Activated naive CD4-positive, alpha-beta T cell treated with anti-CD3 and anti-CD28 coated beads for 36 hours (primary cell): ENCODE results near the gene JHY. TPM values are rescaled to one million over a fixed set of nuclear protein-coding genes. Genes with fewer than 3 reads are reported as not detected.

ENCODE experiments used
- CTCF ChIA-PET: fragments of 350-600 bp; sonication (Branson Sonifier 250); formaldehyde crosslinking; loops from one replicate; lab custom pipeline; 2021; ENCODE audit warnings: antibody characterized with exemption; lab: Charles Lee
- DNase-seq: peaks from one replicate; pipeline ENCODE4 v3.0.0-alpha.2; 2020
- H3K27ac Mint-ChIP-seq: one replicate; pipeline ENCODE4 v1.8.0; 2021; ENCODE audit warnings: mild to moderate bottlenecking, mixed read lengths
- H3K27me3 Mint-ChIP-seq: one replicate; pipeline ENCODE4 v1.8.0; 2021; ENCODE audit warnings: low read depth, mixed read lengths
- H3K36me3 Mint-ChIP-seq: one replicate; pipeline ENCODE4 v1.8.0; 2021; ENCODE audit warnings: low read depth, mixed read lengths
- H3K4me1 Mint-ChIP-seq: one replicate; pipeline ENCODE4 v1.8.0; 2021; ENCODE audit warnings: low read depth, mixed read lengths
- H3K4me3 Mint-ChIP-seq: one replicate; pipeline ENCODE4 v1.8.0; 2021; ENCODE audit warnings: mild to moderate bottlenecking, moderate library complexity, mixed read lengths
- H3K9me3 Mint-ChIP-seq: one replicate; pipeline ENCODE4 v1.8.0; 2021; ENCODE audit warnings: mixed read lengths
- intact Hi-C: fragments of 100-400 bp; cut with micrococcal nuclease; formaldehyde crosslinking; loops from one replicate; pipeline ENCODE4 v1.15.1; 2023
- total RNA-seq, 2 experiments: library from RNA; stranded (reverse); gene quantifications; one replicate each; pipeline ENCODE4 v1.2.3, GENCODE V29; 2021

Gene JHY
- total RNA-seq, 2 experiments from 2014 or later, result 0.89 to 0.98 TPM

DNA sequence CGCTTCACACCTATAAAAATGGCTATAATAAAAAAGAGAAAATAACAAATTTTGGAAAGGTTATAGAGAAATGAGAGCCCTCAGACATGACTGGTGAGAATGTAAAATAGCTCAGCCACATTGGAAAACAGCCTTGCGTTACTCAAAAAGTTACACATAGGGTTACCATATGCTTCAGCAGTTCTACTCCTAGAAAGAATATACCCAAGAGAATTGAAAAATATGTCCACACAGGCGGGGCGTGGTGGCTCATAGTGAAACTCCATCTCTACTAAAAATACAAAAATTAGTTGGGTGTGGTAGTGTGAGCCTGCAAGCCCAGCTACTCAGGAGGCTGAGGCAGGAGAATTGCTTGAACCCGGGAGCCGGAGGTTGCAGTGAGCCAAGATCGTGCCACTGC, 7.6 kb upstream of the JHY start:
- H3K9me3 Mint-ChIP-seq, result no peaks in the 10 kb centered on the region
- CTCF ChIA-PET, result interaction anchor here (0.6 to 3.4 kb wide), 2 partner anchors 11 to 22 kb away, joined by 5 to 12 read pairs; no protein-coding TSS in a partner anchor
- H3K36me3 Mint-ChIP-seq, result no peaks in the 10 kb centered on the region

DNA sequence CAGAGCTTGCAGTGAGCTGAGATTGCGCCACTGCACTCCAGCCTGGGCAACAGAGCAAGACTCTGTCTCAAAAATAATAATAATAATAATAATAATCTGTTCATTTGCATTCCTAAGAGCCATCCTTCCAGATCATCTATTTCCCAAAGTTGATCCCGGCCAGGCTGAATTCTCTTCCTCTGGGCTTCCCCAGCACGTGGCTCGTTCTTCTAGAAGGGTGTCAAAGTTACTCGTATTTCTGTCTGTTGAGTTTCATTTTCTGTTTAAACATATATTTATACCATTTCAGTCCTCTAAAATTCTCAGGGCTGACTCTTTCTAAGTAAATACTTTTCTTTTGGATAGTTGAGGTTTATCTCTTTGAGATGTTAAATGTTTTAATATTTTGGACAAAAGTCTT, 4.8 kb upstream of the JHY start:
- Mint-ChIP-seq H3K27ac (no peak overlapping the region), H3K9me3 (no peaks in the 10 kb centered on the region), H3K4me3 (no peak overlapping the region), H3K36me3 (no peaks in the 10 kb centered on the region), H3K4me1 (peaks cover 13% of the 10 kb centered on the region), H3K27me3 (peaks cover 1% of the 10 kb centered on the region)
- intact Hi-C loops, result no loop called here
- DNase-seq, result no peak
- CTCF ChIA-PET, result interaction anchor here (1.3 to 2.2 kb wide), 2 partner anchors 14 to 143 kb away, joined by 4 to 6 read pairs; no protein-coding TSS in a partner anchor

More for the DNA sequence above, 7.6 kb upstream of the JHY start:
- Mint-ChIP-seq H3K4me1 (peaks cover 3% of the 10 kb centered on the region), H3K27me3 (no peaks in the 10 kb centered on the region), H3K4me3 (no peak overlapping the region), H3K27ac (no peak overlapping the region)
- intact Hi-C loops, result no loop called here
- DNase-seq, result no peak

DNA sequence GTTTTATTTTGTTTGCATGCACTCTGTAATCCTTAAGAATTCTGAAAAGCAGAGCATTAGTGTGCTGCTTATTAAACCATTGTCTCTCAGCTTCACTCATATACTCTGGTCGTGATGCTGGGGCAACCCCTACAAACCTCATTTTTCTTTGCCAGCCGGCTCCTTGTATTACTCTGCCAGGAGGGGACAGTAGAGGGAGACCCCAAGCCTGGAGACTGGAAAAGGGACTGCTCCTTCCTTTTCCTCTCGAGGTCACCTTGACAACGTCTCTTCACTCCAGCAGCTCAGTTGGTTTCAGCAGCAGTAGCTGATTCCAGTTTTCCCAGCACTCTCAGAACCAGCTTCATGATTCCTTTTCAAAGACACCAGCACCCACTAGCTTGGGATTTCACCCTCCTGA, 2.8 kb upstream of the JHY start:
- intact Hi-C loops, result loop anchor here (5.0 kb wide), 1 partner anchor 143 kb away; no protein-coding TSS in a partner anchor
- H3K9me3 Mint-ChIP-seq, result no peaks in the 10 kb centered on the region
- no peak overlapping the region for H3K4me3 Mint-ChIP-seq
- peaks cover 19% of the 10 kb centered on the region for H3K4me1 Mint-ChIP-seq
- DNase-seq, result no peak
- CTCF ChIA-PET, result interaction anchor here (0.6 to 2.2 kb wide), 8 partner anchors 12 to 144 kb away, joined by 3 to 6 read pairs (median 3); no protein-coding TSS in a partner anchor
- peaks cover 1% of the 10 kb centered on the region for H3K27me3 Mint-ChIP-seq
- no peak overlapping the region for H3K27ac Mint-ChIP-seq
- H3K36me3 Mint-ChIP-seq, result no peaks in the 10 kb centered on the region

DNA sequence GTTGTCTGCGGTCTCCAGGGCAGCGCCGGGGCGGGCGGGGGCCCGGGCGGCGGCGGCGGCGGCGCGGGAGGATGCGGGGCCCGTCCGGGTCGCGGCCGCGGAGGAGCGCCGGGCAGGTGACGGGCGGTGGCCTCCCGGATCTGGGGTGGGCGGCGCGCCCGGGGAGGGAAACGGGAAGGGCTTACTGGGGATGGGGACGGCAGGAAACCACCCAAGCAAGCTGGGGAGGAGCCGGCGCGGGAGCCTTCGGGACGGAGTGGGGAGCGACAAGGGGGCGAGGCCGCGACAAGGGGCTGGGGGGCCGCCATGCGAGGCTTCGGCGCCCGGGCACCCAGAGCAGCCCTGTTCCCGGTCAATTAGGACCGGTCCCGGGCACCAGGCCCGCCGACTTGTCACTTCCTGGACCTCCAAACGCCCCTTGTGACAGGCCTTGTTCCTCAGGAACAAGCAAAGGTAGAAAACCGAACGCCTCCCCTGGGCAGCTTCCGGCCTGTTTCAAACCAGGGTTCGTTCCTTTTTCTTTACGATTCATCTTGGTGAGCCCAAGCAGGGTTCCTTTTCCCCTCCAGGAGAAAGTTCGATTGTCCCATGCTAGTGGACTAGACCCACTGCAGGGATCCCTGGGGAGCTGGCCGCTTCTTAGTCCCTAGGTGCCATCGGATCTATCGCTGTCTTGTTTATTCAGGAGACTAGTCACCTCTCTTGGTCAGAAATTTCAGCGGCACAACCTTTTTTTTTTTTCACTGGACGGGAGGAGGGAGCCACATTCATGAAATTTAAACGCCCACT, 492 bp downstream of the JHY start:
- DNase-seq, result peak; percentile 63
- intact Hi-C loops, result loop anchor here (2.0 to 5.0 kb wide), 3 partner anchors 20 to 139 kb away; no protein-coding TSS in a partner anchor
- peaks cover 1% of the 10 kb centered on the region for H3K27me3 Mint-ChIP-seq
- peaks cover 19% of the 10 kb centered on the region for H3K4me1 Mint-ChIP-seq
- peaks cover 4% of the 10 kb centered on the region for H3K36me3 Mint-ChIP-seq
- H3K4me3 Mint-ChIP-seq, result peak overlapping the region; percentile 78
- H3K27ac Mint-ChIP-seq, result no peak overlapping the region
- H3K9me3 Mint-ChIP-seq, result no peaks in the 10 kb centered on the region
- CTCF ChIA-PET, result interaction anchor here (0.5 to 1.8 kb wide), 5 partner anchors 19 to 171 kb away, joined by 3 to 5 read pairs (median 4); no protein-coding TSS in a partner anchor

DNA sequence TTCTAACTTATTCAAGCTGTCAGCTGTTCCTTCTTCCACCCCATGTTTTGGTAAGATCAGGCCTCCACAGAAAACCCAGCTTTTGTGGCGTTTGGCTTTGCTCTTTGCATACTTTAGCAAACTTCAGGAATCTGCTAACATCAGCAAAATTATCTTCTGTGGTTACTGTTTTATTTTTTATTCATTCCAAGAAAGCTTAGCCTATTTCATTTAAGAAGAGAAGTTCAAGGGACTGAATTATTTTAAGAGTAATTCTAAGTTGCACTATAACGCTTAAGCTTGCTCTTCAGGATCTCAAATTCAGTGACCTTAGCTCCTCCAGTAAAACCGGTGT, 1.1 kb downstream of the JHY start:
- no peak overlapping the region for H3K27ac Mint-ChIP-seq
- H3K27me3 Mint-ChIP-seq, result peaks cover 1% of the 10 kb centered on the region
- intact Hi-C loops, result loop anchor here (2.0 to 5.0 kb wide), 3 partner anchors 21 to 139 kb away; no protein-coding TSS in a partner anchor

DNA sequence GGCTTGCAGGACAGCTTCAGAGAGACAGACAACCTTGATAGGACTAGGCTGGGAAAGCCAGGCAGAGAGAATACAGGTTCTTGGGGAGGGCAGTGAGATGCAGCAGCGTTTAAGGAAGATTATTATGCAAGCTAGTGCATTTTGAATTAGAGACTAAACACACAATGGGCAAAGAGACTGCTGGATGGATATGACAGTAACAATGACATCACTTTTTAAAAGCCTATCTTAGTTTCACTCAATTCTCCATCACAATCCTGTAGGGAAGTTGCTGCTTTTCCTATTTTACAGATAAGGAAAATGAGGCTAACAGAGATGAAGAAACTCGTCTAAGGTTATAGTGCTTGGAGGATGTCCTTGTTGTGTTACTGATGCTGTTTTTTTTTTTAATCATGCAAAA, 5.6 kb downstream of the JHY start:
- Mint-ChIP-seq H3K36me3 (peaks cover 4% of the 10 kb centered on the region), H3K27ac (no peak overlapping the region), H3K9me3 (no peaks in the 10 kb centered on the region), H3K4me1 (peaks cover 5% of the 10 kb centered on the region), H3K27me3 (no peaks in the 10 kb centered on the region), H3K4me3 (no peak overlapping the region)
- intact Hi-C loops, result no loop called here
- CTCF ChIA-PET, result interaction anchor here (1.6 kb wide), 1 partner anchor 135 kb away, joined by 4 read pairs; no protein-coding TSS in a partner anchor
- DNase-seq, result no peak

More for the DNA sequence above, 1.1 kb downstream of the JHY start:
- no peak for DNase-seq
- peaks cover 4% of the 10 kb centered on the region for H3K36me3 Mint-ChIP-seq
- H3K4me1 Mint-ChIP-seq, result peaks cover 19% of the 10 kb centered on the region
- CTCF ChIA-PET, result interaction anchor here (0.5 to 1.8 kb wide), 5 partner anchors 20 to 171 kb away, joined by 3 to 5 read pairs (median 4); no protein-coding TSS in a partner anchor
- H3K4me3 Mint-ChIP-seq, result peak overlapping the region; percentile 78
- no peaks in the 10 kb centered on the region for H3K9me3 Mint-ChIP-seq

DNA sequence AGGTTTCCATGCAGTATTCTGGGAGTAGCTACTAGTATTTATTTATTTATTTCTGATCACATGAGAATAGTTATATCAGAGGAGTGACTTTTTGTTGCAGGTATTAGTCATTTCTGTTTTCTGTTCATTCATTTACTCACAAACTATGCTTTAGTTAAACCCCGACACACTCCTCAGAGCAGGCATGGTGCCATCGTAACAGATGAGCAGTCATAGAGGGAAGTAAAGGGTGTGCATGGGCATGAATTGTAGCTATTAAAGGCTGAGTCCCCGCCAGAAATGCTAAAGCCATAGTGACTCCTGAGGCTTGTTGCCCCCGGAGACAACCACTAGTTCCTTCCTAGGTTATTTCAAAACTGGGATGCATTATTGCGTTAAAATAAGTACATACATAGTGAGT, 10.6 kb downstream of the JHY start:
- no peaks in the 10 kb centered on the region for H3K4me1 Mint-ChIP-seq
- no peaks in the 10 kb centered on the region for H3K27me3 Mint-ChIP-seq
- no peaks in the 10 kb centered on the region for H3K36me3 Mint-ChIP-seq
- H3K27ac Mint-ChIP-seq, result no peak overlapping the region
- H3K4me3 Mint-ChIP-seq, result no peak overlapping the region
- no peak for DNase-seq
- no peaks in the 10 kb centered on the region for H3K9me3 Mint-ChIP-seq
- intact Hi-C loops, result no loop called here
- CTCF ChIA-PET, result interaction anchor here (0.8 kb wide), 1 partner anchor 141 kb away, joined by 3 read pairs; no protein-coding TSS in a partner anchor

DNA sequence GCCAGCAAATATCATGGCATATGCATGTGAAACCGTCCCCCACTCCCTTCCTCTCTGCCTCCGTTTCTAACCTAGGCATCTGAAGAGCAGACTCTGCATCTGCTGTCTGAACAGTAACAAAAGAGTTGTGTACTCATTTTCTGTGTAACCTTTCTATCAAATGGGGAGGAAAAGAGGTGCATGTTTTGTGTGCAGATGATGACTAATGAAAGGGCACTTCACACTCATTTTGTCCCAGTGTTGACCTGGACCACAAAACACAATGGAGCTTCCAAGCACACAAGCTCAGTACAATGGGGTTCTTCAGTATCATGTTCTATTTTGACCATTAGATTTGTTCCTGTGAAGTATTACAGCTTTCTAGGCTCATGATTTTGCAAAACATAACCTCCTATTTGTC, 13.0 kb downstream of the JHY start:
- Mint-ChIP-seq H3K9me3 (no peaks in the 10 kb centered on the region), H3K4me3 (no peak overlapping the region), H3K36me3 (no peaks in the 10 kb centered on the region), H3K27ac (no peak overlapping the region), H3K4me1 (no peaks in the 10 kb centered on the region), H3K27me3 (no peaks in the 10 kb centered on the region)
- intact Hi-C loops, result no loop called here
- CTCF ChIA-PET, result no interaction called here
- DNase-seq, result no peak

DNA sequence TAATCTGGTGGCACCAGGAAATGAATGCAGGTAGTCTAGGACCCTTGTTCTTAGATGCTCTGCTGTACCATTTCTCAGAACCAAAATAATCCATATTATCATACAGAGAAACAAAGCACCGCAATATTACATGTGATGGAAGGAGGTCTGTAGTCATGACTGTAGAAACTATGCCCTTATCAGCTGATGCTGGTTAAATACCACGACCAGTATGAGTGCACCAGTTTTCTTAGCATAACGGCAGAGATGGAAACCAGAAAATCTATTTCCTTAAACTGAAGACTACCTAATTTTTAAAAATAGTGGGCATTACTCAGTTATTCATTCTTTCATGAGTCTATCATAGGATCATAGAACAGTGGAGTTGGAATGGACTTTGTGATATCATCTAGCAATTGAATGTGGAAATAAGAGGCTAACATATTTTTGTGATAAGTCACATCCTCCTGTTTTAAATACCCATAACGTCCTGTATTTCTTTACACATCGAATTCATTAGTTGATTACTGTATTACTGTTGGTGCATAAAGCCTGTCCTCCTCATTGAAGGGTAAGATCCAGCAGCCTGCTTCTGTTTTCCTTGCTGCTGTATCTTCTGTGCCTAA, 15.1 kb downstream of the JHY start:
- Mint-ChIP-seq H3K4me1 (no peaks in the 10 kb centered on the region), H3K27ac (no peak overlapping the region), H3K9me3 (no peaks in the 10 kb centered on the region), H3K36me3 (no peaks in the 10 kb centered on the region), H3K4me3 (no peak overlapping the region), H3K27me3 (no peaks in the 10 kb centered on the region)
- intact Hi-C loops, result no loop called here
- no peak for DNase-seq
- CTCF ChIA-PET, result no interaction called here

DNA sequence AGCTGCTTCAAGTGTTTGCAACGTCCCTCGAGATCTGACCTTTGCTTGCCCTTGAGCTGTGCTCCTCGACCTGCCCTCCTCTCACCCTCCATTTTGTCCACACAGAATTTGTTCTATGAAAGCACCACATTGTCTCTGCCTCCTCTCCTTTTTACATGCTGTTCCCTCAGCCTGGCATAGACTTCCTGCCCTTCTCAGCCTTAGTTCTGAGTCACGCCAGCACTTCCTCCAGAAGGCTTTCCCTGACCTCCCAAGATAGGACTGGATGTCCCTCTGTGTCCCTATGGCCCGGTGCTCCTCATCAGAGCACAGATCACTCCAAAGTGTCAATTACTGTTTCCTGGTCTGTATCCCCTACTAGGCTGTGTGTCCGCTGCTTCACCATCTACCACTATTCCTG, 16.2 kb downstream of the JHY start:
- no peaks in the 10 kb centered on the region for H3K9me3 Mint-ChIP-seq
- DNase-seq, result no peak
- no peaks in the 10 kb centered on the region for H3K36me3 Mint-ChIP-seq
- CTCF ChIA-PET, result interaction anchor here (0.8 kb wide), 1 partner anchor 142 kb away, joined by 3 read pairs; no protein-coding TSS in a partner anchor
- no peaks in the 10 kb centered on the region for H3K27me3 Mint-ChIP-seq
- H3K4me1 Mint-ChIP-seq, result no peaks in the 10 kb centered on the region
- H3K27ac Mint-ChIP-seq, result no peak overlapping the region
- intact Hi-C loops, result no loop called here
- no peak overlapping the region for H3K4me3 Mint-ChIP-seq

DNA sequence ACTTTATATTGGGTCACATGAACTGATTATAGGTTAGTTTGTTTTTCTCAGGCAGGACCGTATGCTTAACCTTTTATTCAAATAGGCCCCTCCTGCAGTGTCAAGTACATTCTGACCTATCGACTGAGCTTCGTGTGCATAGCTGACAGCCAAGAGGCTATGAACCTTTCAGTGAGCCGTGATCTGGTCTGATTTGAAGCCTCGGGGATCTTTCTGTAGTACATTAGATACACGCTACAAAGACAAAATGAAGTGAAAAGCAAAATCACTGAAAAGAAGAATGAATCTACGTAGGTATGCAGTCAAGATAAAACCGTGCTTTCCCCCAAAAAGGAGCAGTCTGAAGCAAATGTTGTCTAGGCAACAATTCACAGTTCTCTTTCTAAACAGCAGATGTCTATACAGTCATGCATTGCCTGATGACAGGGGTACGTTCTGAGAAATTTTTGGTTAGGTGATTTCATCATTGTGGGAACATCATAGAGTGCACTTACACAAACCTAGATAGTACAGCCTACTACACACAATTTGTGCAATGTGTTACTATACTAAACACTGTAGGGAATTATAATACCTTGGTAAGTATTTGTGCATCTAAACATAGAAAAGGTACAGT, 18.1 kb downstream of the JHY start:
- H3K9me3 Mint-ChIP-seq, result no peaks in the 10 kb centered on the region
- CTCF ChIA-PET, result interaction anchor here (2.1 kb wide), 1 partner anchor 36 kb away, joined by 5 read pairs; no protein-coding TSS in a partner anchor
- no peaks in the 10 kb centered on the region for H3K36me3 Mint-ChIP-seq
- no peak overlapping the region for H3K27ac Mint-ChIP-seq
- H3K4me1 Mint-ChIP-seq, result no peaks in the 10 kb centered on the region
- no peaks in the 10 kb centered on the region for H3K27me3 Mint-ChIP-seq
- DNase-seq, result no peak
- no peak overlapping the region for H3K4me3 Mint-ChIP-seq
- intact Hi-C loops, result no loop called here

DNA sequence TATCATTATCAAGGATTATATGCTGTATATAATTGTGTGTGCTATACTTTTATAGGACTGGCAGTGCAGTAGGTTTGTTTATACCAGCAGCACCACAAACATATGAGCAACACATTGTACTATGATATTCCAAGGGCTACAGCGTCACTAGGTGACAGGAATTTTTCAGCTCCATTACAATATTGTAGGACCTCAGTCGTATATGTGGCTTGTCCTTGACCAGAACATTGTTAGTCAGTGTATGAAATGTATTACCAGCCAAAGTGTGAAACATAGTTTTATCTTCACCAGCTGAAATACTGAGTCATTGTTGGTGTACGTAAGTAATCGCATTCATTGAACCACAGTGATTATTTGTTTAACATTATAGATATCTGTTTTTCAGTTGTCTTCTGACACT, 20.4 kb downstream of the JHY start:
- H3K27me3 Mint-ChIP-seq, result no peaks in the 10 kb centered on the region
- H3K4me3 Mint-ChIP-seq, result no peak overlapping the region
- H3K4me1 Mint-ChIP-seq, result no peaks in the 10 kb centered on the region
- H3K36me3 Mint-ChIP-seq, result no peaks in the 10 kb centered on the region
- CTCF ChIA-PET, result interaction anchor here (0.6 to 1.3 kb wide), 2 partner anchors 49 to 52 kb away, joined by 3 read pairs; no protein-coding TSS in a partner anchor
- no peak overlapping the region for H3K27ac Mint-ChIP-seq
- intact Hi-C loops, result no loop called here
- no peak for DNase-seq
- no peaks in the 10 kb centered on the region for H3K9me3 Mint-ChIP-seq
